H9 (cell line): Measurements from ENCODE around the gene EXD2. TPM values are rescaled to one million over a fixed set of nuclear protein-coding genes. Genes with fewer than 3 reads are reported as not detected.
A peak's percentile ranks its signal among the peaks of the same experiment; 100 is the strongest.

Experiments
- DNase-seq: peaks from one replicate; pipeline ENCODE4 v3.0.0-alpha.2; 2017
- H2AFZ ChIP-seq: one replicate; pipeline ENCODE4 v1.6.1; 2013; ENCODE audit warnings: mild to moderate bottlenecking, low read length, control low read depth, moderate library complexity
- H2AK5ac ChIP-seq: 2 replicates; pipeline ENCODE4 v1.6.1; 2013; ENCODE audit warnings: low read length, control low read depth, mixed read lengths; ENCODE audit not compliant: insufficient read length
- H2BK120ac ChIP-seq: one replicate; pipeline ENCODE4 v1.6.1; 2013; ENCODE audit warnings: low read depth, mild to moderate bottlenecking, low read length, control low read depth, inconsistent platforms; ENCODE audit not compliant: poor library complexity, severe bottlenecking
- H2BK12ac ChIP-seq: 2 replicates; pipeline ENCODE4 v1.6.1; 2013; ENCODE audit warnings: low read length, control low read depth, mixed read lengths, low read depth; ENCODE audit not compliant: insufficient read length
- H2BK15ac ChIP-seq: 2 replicates; pipeline ENCODE4 v1.6.1; 2013; ENCODE audit warnings: low read depth, low read length, control low read depth
- H2BK20ac ChIP-seq: one replicate; pipeline ENCODE4 v1.6.1; 2013; ENCODE audit warnings: low read depth, mild to moderate bottlenecking, low read length, control low read depth, inconsistent platforms; ENCODE audit not compliant: poor library complexity, severe bottlenecking
- H2BK5ac ChIP-seq: 2 replicates; pipeline ENCODE4 v1.6.1; 2013; ENCODE audit warnings: low read length, control low read depth, mixed read lengths; ENCODE audit not compliant: insufficient read length
- H3K14ac ChIP-seq: 2 replicates; pipeline ENCODE4 v1.6.1; 2013; ENCODE audit warnings: low read length, control low read depth; ENCODE audit not compliant: insufficient read depth
- H3K18ac ChIP-seq: 2 replicates; pipeline ENCODE4 v1.6.1; 2013; ENCODE audit warnings: low read depth, mild to moderate bottlenecking, mixed read lengths, low read length, control low read depth; ENCODE audit not compliant: insufficient read length
- H3K23ac ChIP-seq: 2 replicates; pipeline ENCODE4 v1.6.1; 2013; ENCODE audit warnings: low read length, control low read depth, mixed read lengths, low read depth; ENCODE audit not compliant: insufficient read length
- H3K23me2 ChIP-seq: 2 replicates; pipeline ENCODE4 v1.6.1; 2013; ENCODE audit warnings: low read depth, mild to moderate bottlenecking, mixed read lengths, low read length, control low read depth; ENCODE audit not compliant: insufficient read length, poor library complexity, severe bottlenecking
- H3K27ac ChIP-seq: 2 replicates; pipeline ENCODE4 v1.5.1; 2013; ENCODE audit warnings: low read length, control low read depth, mixed read lengths, low read depth; ENCODE audit not compliant: insufficient read length
- H3K27me3 ChIP-seq: 2 replicates; pipeline ENCODE4 v1.6.1; 2013; ENCODE audit warnings: low read length, control low read depth, inconsistent platforms; ENCODE audit not compliant: insufficient read depth
- H3K4ac ChIP-seq: 2 replicates; pipeline ENCODE4 v1.6.1; 2013; ENCODE audit warnings: low read depth, mild to moderate bottlenecking, control low read depth, inconsistent platforms, low read length, moderate library complexity
- H3K4me1 ChIP-seq: 2 replicates; pipeline ENCODE4 v1.6.1; 2013; ENCODE audit warnings: low read length, control low read depth, inconsistent platforms; ENCODE audit not compliant: insufficient read depth
- H3K4me2 ChIP-seq: 2 replicates; pipeline ENCODE4 v1.6.1; 2013; ENCODE audit warnings: low read length, control low read depth, mixed read lengths; ENCODE audit not compliant: insufficient read length, insufficient read depth
- H3K56ac ChIP-seq: 2 replicates; pipeline ENCODE4 v1.6.1; 2013; ENCODE audit warnings: low read depth, mild to moderate bottlenecking, mixed read lengths, low read length, control low read depth; ENCODE audit not compliant: insufficient read length
- H3K79me1 ChIP-seq: 2 replicates; pipeline ENCODE4 v1.6.1; 2013; ENCODE audit warnings: low read depth, mild to moderate bottlenecking, moderate library complexity, low read length, control low read depth, inconsistent platforms; ENCODE audit not compliant: insufficient read depth, poor library complexity, severe bottlenecking
- H3K79me2 ChIP-seq: 2 replicates; pipeline ENCODE4 v1.6.1; 2013; ENCODE audit warnings: low read length, control low read depth, inconsistent platforms; ENCODE audit not compliant: insufficient read depth
- H3K9ac ChIP-seq: 2 replicates; pipeline ENCODE4 v1.6.1; 2013; ENCODE audit warnings: low read length, control low read depth, mixed read lengths; ENCODE audit not compliant: insufficient read length; ENCODE audit errors: extremely low read depth
- H3K9me3 ChIP-seq: one replicate; pipeline ENCODE4 v1.6.1; 2013; ENCODE audit warnings: low read depth, low read length, inconsistent platforms; ENCODE audit not compliant: control insufficient read depth
- H3T11ph ChIP-seq: one replicate; pipeline ENCODE4 v1.6.1; 2013; ENCODE audit warnings: mild to moderate bottlenecking, low read length, control low read depth, inconsistent platforms
- H4K20me1 ChIP-seq: one replicate; pipeline ENCODE4 v1.6.1; 2013; ENCODE audit not compliant: control insufficient read depth, insufficient read length, insufficient read depth
- H4K5ac ChIP-seq: 2 replicates; pipeline ENCODE4 v1.6.1; 2013; ENCODE audit warnings: low read depth, mild to moderate bottlenecking, mixed read lengths, low read length, control low read depth; ENCODE audit not compliant: insufficient read length
- H4K8ac ChIP-seq: replicated peaks from 2 replicates; pipeline ENCODE4 v1.6.1; 2013; ENCODE audit warnings: low read length, control low read depth, mixed read lengths, low read depth; ENCODE audit not compliant: insufficient read length
- H4K91ac ChIP-seq: 2 replicates; pipeline ENCODE4 v1.6.1; 2013; ENCODE audit warnings: low read depth, mild to moderate bottlenecking, moderate library complexity, mixed read lengths, low read length, control low read depth; ENCODE audit not compliant: insufficient read length
- H3K27ac Mint-ChIP-seq, 3 experiments: 2 replicates in 2 of 3; 3 replicates in 1 of 3; pipeline ENCODE4 v1.8.0; 2020 to 2021; ENCODE audit warnings: mixed read lengths in 3 of 3, mild to moderate bottlenecking in 1 of 3, moderate library complexity in 1 of 3
- H3K27me3 Mint-ChIP-seq: 2 replicates; pipeline ENCODE4 v1.8.0; 2021; ENCODE audit warnings: low read depth, mild to moderate bottlenecking, moderate library complexity, mixed read lengths
- H3K36me3 Mint-ChIP-seq, 3 experiments: 2 replicates in 2 of 3; 3 replicates in 1 of 3; pipeline ENCODE4 v1.8.0; 2020 to 2021; ENCODE audit warnings: low read depth in 3 of 3, mixed read lengths in 3 of 3; ENCODE audit not compliant: insufficient read depth in 1 of 3
- H3K4me1 Mint-ChIP-seq, 2 experiments: 2 replicates each; pipeline ENCODE4 v1.8.0; 2020; ENCODE audit warnings: mixed read lengths in 2 of 2
- H3K4me3 Mint-ChIP-seq, 2 experiments: 2 replicates in 1 of 2; 3 replicates in 1 of 2; pipeline ENCODE4 v1.8.0; 2020 to 2021; ENCODE audit warnings: mild to moderate bottlenecking in 2 of 2, mixed read lengths in 2 of 2, moderate library complexity in 1 of 2
- H3K9me3 Mint-ChIP-seq, 2 experiments: 2 replicates in 1 of 2; 3 replicates in 1 of 2; pipeline ENCODE4 v1.8.0; 2020; ENCODE audit warnings: mild to moderate bottlenecking in 2 of 2, mixed read lengths in 2 of 2, moderate library complexity in 1 of 2
- WGBS: extraction: QIAGEN DNeasy Blood & Tissue Kit; methylation state at CpG from one replicate; pipeline ENCODE4 v1.1.7; 2013; ENCODE audit warnings: missing lambda C conversion rate, low lambda C conversion rate, mixed read lengths; ENCODE audit not compliant: insufficient read length; ENCODE audit errors: extremely low coverage; 5-methylcytosine and 5-hydroxymethylcytosine counted together
- total RNA-seq: library from RNA; stranded (reverse); gene quantifications from 2 replicates; pipeline ENCODE4 v1.2.1, GENCODE V29; 2021
- TF ChIP-seq, protein P1 (sequence below): fragments of 200-600 bp; sonication (generic); conservative IDR thresholded peaks from 3 replicates; pipeline ENCODE4 v1.8.0; 2021; ENCODE audit warnings: antibody characterized with exemption, mild to moderate bottlenecking

EXD2 gene
- total RNA-seq, 1 experiment from 2014 or later, result 19.6 TPM

DNA sequence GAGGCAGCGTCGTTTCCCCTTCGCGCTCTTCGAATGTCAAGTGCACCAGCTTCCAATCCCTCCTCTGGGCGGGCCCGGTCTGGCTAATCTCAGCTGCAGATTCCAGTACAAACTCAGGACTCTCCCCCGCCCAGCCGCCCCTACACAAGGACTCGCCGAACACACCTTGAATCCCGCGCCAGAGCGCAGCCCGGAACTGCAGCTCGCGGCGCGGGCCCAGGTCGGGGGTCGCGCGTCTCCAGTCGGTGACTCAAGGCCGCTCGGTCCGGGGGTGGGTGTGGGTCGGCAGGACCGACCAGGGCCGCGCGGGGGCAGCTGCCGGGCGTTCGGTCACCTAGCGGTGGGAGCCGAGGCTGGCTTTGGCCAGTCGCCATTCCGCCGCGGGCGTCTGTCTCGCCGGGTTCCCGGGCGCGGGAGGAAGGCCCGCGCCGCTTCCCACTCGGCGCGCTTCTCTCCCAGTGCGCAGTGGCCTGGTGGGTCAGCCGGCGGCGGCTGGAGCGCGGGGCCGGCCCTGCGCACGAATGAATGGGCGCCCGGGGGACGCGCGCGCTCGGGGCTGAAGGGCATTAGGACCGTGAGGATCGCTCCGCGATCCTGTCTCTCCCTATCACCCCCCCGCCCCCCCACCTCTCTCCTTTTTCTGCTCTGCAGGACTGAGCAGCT, 68.4 kb downstream of the EXD2 start, which contains the start of gene GALNT16:
GALNT16 (plus strand) TSS at position 632 of the 663 bp plus-strand sequence. CDS start 133 bp downstream, outside the sequence.
- no peak within 1 kb of the TSS for H2BK15ac ChIP-seq
- TF ChIP-seq, protein P1, sequence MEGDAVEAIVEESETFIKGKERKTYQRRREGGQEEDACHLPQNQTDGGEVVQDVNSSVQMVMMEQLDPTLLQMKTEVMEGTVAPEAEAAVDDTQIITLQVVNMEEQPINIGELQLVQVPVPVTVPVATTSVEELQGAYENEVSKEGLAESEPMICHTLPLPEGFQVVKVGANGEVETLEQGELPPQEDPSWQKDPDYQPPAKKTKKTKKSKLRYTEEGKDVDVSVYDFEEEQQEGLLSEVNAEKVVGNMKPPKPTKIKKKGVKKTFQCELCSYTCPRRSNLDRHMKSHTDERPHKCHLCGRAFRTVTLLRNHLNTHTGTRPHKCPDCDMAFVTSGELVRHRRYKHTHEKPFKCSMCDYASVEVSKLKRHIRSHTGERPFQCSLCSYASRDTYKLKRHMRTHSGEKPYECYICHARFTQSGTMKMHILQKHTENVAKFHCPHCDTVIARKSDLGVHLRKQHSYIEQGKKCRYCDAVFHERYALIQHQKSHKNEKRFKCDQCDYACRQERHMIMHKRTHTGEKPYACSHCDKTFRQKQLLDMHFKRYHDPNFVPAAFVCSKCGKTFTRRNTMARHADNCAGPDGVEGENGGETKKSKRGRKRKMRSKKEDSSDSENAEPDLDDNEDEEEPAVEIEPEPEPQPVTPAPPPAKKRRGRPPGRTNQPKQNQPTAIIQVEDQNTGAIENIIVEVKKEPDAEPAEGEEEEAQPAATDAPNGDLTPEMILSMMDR, result peak; percentile 68
- no peak within 1 kb of the TSS for H3K56ac ChIP-seq
- peak within 1 kb of the TSS; percentile 17 for H3K9ac ChIP-seq
- Mint-ChIP-seq H3K4me1 (peaks cover 25% of the 10 kb centered on the region in 2 experiments), H3K27ac (no peak within 1 kb of the TSS; a peak in 1 of 7 replicates), H3K27me3 (peaks cover 72% of the 10 kb centered on the region), H3K36me3 (peaks cover 0 to 3% (median 0%) of the 10 kb centered on the region in 3 experiments; a peak in 2 of 7 replicates), H3K4me3 (peak within 1 kb of the TSS; percentile 74 to 91), H3K9me3 (no peaks in the 10 kb centered on the region)
- H2BK20ac ChIP-seq, result no peak within 1 kb of the TSS
- H2AFZ ChIP-seq, result no peak within 1 kb of the TSS
- H3K18ac ChIP-seq, result peak within 1 kb of the TSS; percentile 95
- H4K20me1 ChIP-seq, result no peaks in the 10 kb centered on the region
- H2BK5ac ChIP-seq, result no peak within 1 kb of the TSS
- H3K27ac ChIP-seq, result no peak within 1 kb of the TSS
- H4K91ac ChIP-seq, result no peak within 1 kb of the TSS
- H3K79me1 ChIP-seq, result no peaks in the 10 kb centered on the region
- no peak within 1 kb of the TSS for H4K5ac ChIP-seq
- no CpG with 5 or more reads among the region's 74 CpGs for WGBS
- no peaks in the 10 kb centered on the region for H3K9me3 ChIP-seq
- no peak within 1 kb of the TSS for H2AK5ac ChIP-seq
- H4K8ac ChIP-seq, result no peak within 1 kb of the TSS
- peak within 1 kb of the TSS; percentile 65 for H3K4me2 ChIP-seq
- H3K23me2 ChIP-seq, result peaks cover 20% of the 10 kb centered on the region
- no peak within 1 kb of the TSS for H2BK12ac ChIP-seq
- H3K23ac ChIP-seq, result no peak within 1 kb of the TSS
- H3T11ph ChIP-seq, result no peak within 1 kb of the TSS
- DNase-seq, result peak; percentile 67
- H3K79me2 ChIP-seq, result no peaks in the 10 kb centered on the region
- H3K27me3 ChIP-seq, result peaks cover 20% of the 10 kb centered on the region; the same call in 1 of the 2 replicates
- H3K14ac ChIP-seq, result peak within 1 kb of the TSS; percentile 80
- no peaks in the 10 kb centered on the region; the same call in 1 of the 2 replicates for H3K4me1 ChIP-seq
- H3K4ac ChIP-seq, result no peak within 1 kb of the TSS
- H2BK120ac ChIP-seq, result no peak within 1 kb of the TSS
